ENCODE data around the gene RUSC1. TPM values are rescaled to one million over a fixed set of nuclear protein-coding genes. Genes with fewer than 3 reads are reported as not detected.

RUSC1 gene
- total RNA-seq, 1 donor from 2014 or later, result 38.3 TPM

GRCh38 chr1:155339515-155340097, 18.9 kb downstream of the RUSC1 start:
- no peak for TF ChIP-seq CTCF (IDR thresholded peaks at IDR 0.05; ENCODE audit: insufficient read depth, low read length, poor library complexity, severe bottlenecking)
- Histone ChIP-seq H3K27me3 (ENCODE audit: control insufficient read depth, insufficient read depth, low read length) (no peaks in the 10 kb centered on the region), H3K4me3 (ENCODE audit: low read depth, low read length) (no peak overlapping the region), H3K36me3 (ENCODE audit: control insufficient read depth, insufficient read depth, low read length) (peaks cover 4% of the 10 kb centered on the region)
- DNase-seq (ENCODE audit: low read depth), result no peak

- peaks cover 4% of the 10 kb centered on the region for H3K36me3 ChIP-seq (ENCODE audit: control insufficient read depth, insufficient read depth, low read length)
Observed at GRCh38 chr1:155342842-155343241, 22.1 kb downstream of the RUSC1 start.

GRCh38 chr1:155352631-155353030, 31.9 kb downstream of the RUSC1 start:
- no peak for TF ChIP-seq CTCF (IDR thresholded peaks at IDR 0.05; ENCODE audit: insufficient read depth, low read length, poor library complexity, severe bottlenecking)
- no peak overlapping the region for H3K4me3 ChIP-seq (ENCODE audit: low read depth, low read length)
- no peaks in the 10 kb centered on the region for H3K27me3 ChIP-seq (ENCODE audit: control insufficient read depth, insufficient read depth, low read length)
- peaks cover 2% of the 10 kb centered on the region for H3K36me3 ChIP-seq (ENCODE audit: control insufficient read depth, insufficient read depth, low read length)
- DNase-seq (ENCODE audit: low read depth), result no peak

More at GRCh38 chr1:155342842-155343241, 22.1 kb downstream of the RUSC1 start:
- no peak overlapping the region for H3K4me3 ChIP-seq (ENCODE audit: low read depth, low read length)
- H3K27me3 ChIP-seq (ENCODE audit: control insufficient read depth, insufficient read depth, low read length), result no peaks in the 10 kb centered on the region
- TF ChIP-seq CTCF (IDR thresholded peaks at IDR 0.05; ENCODE audit: insufficient read depth, low read length, poor library complexity, severe bottlenecking), result no peak
- no peak for DNase-seq (ENCODE audit: low read depth)

- Histone ChIP-seq H3K4me3 (ENCODE audit: low read depth, low read length) (no peak overlapping the region), H3K27me3 (ENCODE audit: control insufficient read depth, insufficient read depth, low read length) (no peaks in the 10 kb centered on the region)
- TF ChIP-seq CTCF (IDR thresholded peaks at IDR 0.05; ENCODE audit: insufficient read depth, low read length, poor library complexity, severe bottlenecking), result no peak
Observed at GRCh38 chr1:155360051-155360450, 39.4 kb downstream of the RUSC1 start.

GRCh38 chr1:155379180-155379579, 58.5 kb downstream of the RUSC1 start:
- DNase-seq (ENCODE audit: low read depth), result no peak
- Histone ChIP-seq H3K36me3 (ENCODE audit: control insufficient read depth, insufficient read depth, low read length) (peaks cover 2% of the 10 kb centered on the region), H3K27me3 (ENCODE audit: control insufficient read depth, insufficient read depth, low read length) (no peaks in the 10 kb centered on the region), H3K4me3 (ENCODE audit: low read depth, low read length) (no peak overlapping the region)
- TF ChIP-seq CTCF (IDR thresholded peaks at IDR 0.05; ENCODE audit: insufficient read depth, low read length, poor library complexity, severe bottlenecking), result no peak

More at GRCh38 chr1:155360051-155360450, 39.4 kb downstream of the RUSC1 start:
- H3K36me3 ChIP-seq (ENCODE audit: control insufficient read depth, insufficient read depth, low read length), result no peaks in the 10 kb centered on the region
- no peak for DNase-seq (ENCODE audit: low read depth)

- TF ChIP-seq CTCF (IDR thresholded peaks at IDR 0.05; ENCODE audit: insufficient read depth, low read length, poor library complexity, severe bottlenecking), result no peak
- Histone ChIP-seq H3K27me3 (ENCODE audit: control insufficient read depth, insufficient read depth, low read length) (no peaks in the 10 kb centered on the region), H3K4me3 (ENCODE audit: low read depth, low read length) (no peak overlapping the region), H3K36me3 (ENCODE audit: control insufficient read depth, insufficient read depth, low read length) (peaks cover 2% of the 10 kb centered on the region)
- DNase-seq (ENCODE audit: low read depth), result no peak
Observed at GRCh38 chr1:155379631-155380090, 59.0 kb downstream of the RUSC1 start.

Measured in kidney epithelial cell (primary cell).